ENCODE data around the gene RBM48. TPM values are rescaled to one million over a fixed set of nuclear protein-coding genes. Genes with fewer than 3 reads are reported as not detected.

The RBM48 gene
- polyA plus RNA-seq, 1 donor (not counting 4 experiments of a cell fraction or from before 2014, with no cell fraction given): 6.3 TPM

DNA sequence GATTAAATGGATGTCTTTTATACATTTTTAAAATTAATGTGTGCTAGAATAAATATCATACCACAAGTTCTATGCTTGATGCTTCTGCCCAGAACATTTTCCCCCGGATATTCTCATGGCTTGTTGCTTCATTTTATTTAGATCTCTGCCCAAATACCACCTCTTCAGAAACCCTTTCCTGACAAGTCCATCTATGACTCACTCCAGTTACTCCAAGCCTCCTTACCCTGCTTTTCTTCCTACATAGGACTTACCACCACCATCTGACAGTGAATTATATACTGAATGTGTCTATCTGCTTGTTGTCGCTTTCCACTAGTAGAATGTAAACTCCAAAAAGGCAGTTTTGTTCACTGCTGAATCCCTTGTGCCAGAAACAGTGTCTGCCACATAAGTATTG lies 31.7 kb upstream of the RBM48 start:
- Histone ChIP-seq H3K79me2 (ENCODE audit: control insufficient read depth, insufficient read depth, low read length) (no peaks in the 10 kb centered on the region), H3K36me3 (ENCODE audit: control insufficient read depth in 2 of 2, extremely low read depth in 1 of 2, insufficient read depth in 2 of 2, low read length in 2 of 2) (peaks cover 1 to 4% of the 10 kb centered on the region in 2 experiments), H3K9me1 (ENCODE audit: control insufficient read depth, extremely low read depth, insufficient read depth, low read length) (no peaks in the 10 kb centered on the region), H3K27me3 (ENCODE audit: control insufficient read depth, extremely low read depth, insufficient read depth, low read length) (no peaks in the 10 kb centered on the region), H3K9ac (ENCODE audit: control insufficient read depth, extremely low read depth, insufficient read depth, low read length) (no peak overlapping the region), H3K27ac (ENCODE audit: control insufficient read depth, insufficient read depth, low read length) (no peak overlapping the region), H2AFZ (ENCODE audit: control insufficient read depth, low read length) (no peak overlapping the region), H3K4me3 (ENCODE audit: control insufficient read depth in 2 of 3, extremely low read depth in 1 of 3, insufficient read depth in 2 of 3, low read depth in 1 of 3, low read length in 3 of 3) (no peak overlapping the region), H3K4me2 (ENCODE audit: control insufficient read depth, extremely low read depth, insufficient read depth, low read depth, low read length) (no peak overlapping the region), H3K4me1 (ENCODE audit: control insufficient read depth, extremely low read depth, insufficient read depth, low read length) (no peaks in the 10 kb centered on the region), H4K20me1 (ENCODE audit: control insufficient read depth, extremely low read depth, insufficient read depth, low read length) (no peaks in the 10 kb centered on the region), H3K9me3 (ENCODE audit: control insufficient read depth, low read depth, low read length) (no peaks in the 10 kb centered on the region)
- FAIRE-seq: no peak
- TF ChIP-seq CTCF (optimal IDR thresholded peaks at IDR 0.05 in 1 of 3, IDR thresholded peaks at IDR 0.05 in 1 of 3, conservative IDR thresholded peaks at IDR 0.05 in 1 of 3; ENCODE audit: extremely low read depth in 1 of 3, insufficient read depth in 2 of 3, low read length in 3 of 3): no peak
- TF ChIP-seq EZH2 (IDR thresholded peaks at IDR 0.05; ENCODE audit: low read length): no peak
- dilution Hi-C loops (cut with MboI; ENCODE audit: extremely low pct_ligation_motif_present, low sequenced_read_pairs): no loop called here
- no peak for DNase-seq (ENCODE audit: low read depth, low spot score)

GRCh38 chr7:92498557-92498956 lies 30.0 kb upstream of the RBM48 start:
- Histone ChIP-seq H3K36me3 (ENCODE audit: control insufficient read depth in 2 of 2, extremely low read depth in 1 of 2, insufficient read depth in 2 of 2, low read length in 2 of 2) (peaks cover 1 to 4% of the 10 kb centered on the region in 2 experiments), H3K4me3 (ENCODE audit: control insufficient read depth in 2 of 3, extremely low read depth in 1 of 3, insufficient read depth in 2 of 3, low read depth in 1 of 3, low read length in 3 of 3) (no peak overlapping the region), H3K9me3 (ENCODE audit: control insufficient read depth, low read depth, low read length) (no peaks in the 10 kb centered on the region), H3K9me1 (ENCODE audit: control insufficient read depth, extremely low read depth, insufficient read depth, low read length) (no peaks in the 10 kb centered on the region), H3K4me1 (ENCODE audit: control insufficient read depth, extremely low read depth, insufficient read depth, low read length) (no peaks in the 10 kb centered on the region), H4K20me1 (ENCODE audit: control insufficient read depth, extremely low read depth, insufficient read depth, low read length) (no peaks in the 10 kb centered on the region), H3K27ac (ENCODE audit: control insufficient read depth, insufficient read depth, low read length) (no peak overlapping the region), H2AFZ (ENCODE audit: control insufficient read depth, low read length) (no peak overlapping the region), H3K27me3 (ENCODE audit: control insufficient read depth, extremely low read depth, insufficient read depth, low read length) (no peaks in the 10 kb centered on the region), H3K9ac (ENCODE audit: control insufficient read depth, extremely low read depth, insufficient read depth, low read length) (no peak overlapping the region), H3K79me2 (ENCODE audit: control insufficient read depth, insufficient read depth, low read length) (no peaks in the 10 kb centered on the region), H3K4me2 (ENCODE audit: control insufficient read depth, extremely low read depth, insufficient read depth, low read depth, low read length) (no peak overlapping the region)
- FAIRE-seq: no peak
- dilution Hi-C loops (cut with MboI; ENCODE audit: extremely low pct_ligation_motif_present, low sequenced_read_pairs): no loop called here
- no peak for TF ChIP-seq CTCF (optimal IDR thresholded peaks at IDR 0.05 in 1 of 3, IDR thresholded peaks at IDR 0.05 in 1 of 3, conservative IDR thresholded peaks at IDR 0.05 in 1 of 3; ENCODE audit: extremely low read depth in 1 of 3, insufficient read depth in 2 of 3, low read length in 3 of 3)
- no peak for TF ChIP-seq EZH2 (IDR thresholded peaks at IDR 0.05; ENCODE audit: low read length)
- no peak for DNase-seq (ENCODE audit: low read depth, low spot score)
